ENCODE results near the gene ANKRD33. TPM values are rescaled to one million over a fixed set of nuclear protein-coding genes. Genes with fewer than 3 reads are reported as not detected.

ANKRD33 gene
- total and polyA plus RNA-seq, 2 of the 13 experiments (the other 11 are each of a cell fraction or from before 2014, with no cell fraction given) = 0.04 TPM; not detected in 1

GRCh38 chr12:51922762-51923505 is 35.0 kb downstream of the ANKRD33 start (continued):
- TF ChIP-seq ZNF407 (CRISPR knock-in tag; IDR thresholded peaks at IDR 0.05; ENCODE audit: not compliant biosample characterization) = no peak
- peak; percentile 74 for TF ChIP-seq ELF1 (CRISPR knock-in tag; IDR thresholded peaks at IDR 0.05)
- peak; percentile 49; the same call in 1 of the 2 replicates for TF ChIP-seq CEBPG (CRISPR knock-in tag; IDR thresholded peaks at IDR 0.05)
- TF ChIP-seq MED8 (CRISPR knock-in tag; IDR thresholded peaks at IDR 0.05; ENCODE audit: insufficient replicate concordance) = no peak
